Calu3 (cell line): Measurements from ENCODE around the gene TXNDC16. TPM values are rescaled to one million over a fixed set of nuclear protein-coding genes. Genes with fewer than 3 reads are reported as not detected.

ENCODE experiments used
- BruUV-seq: library from RNA; stranded (reverse); fragments of 400-500 nt; replicated peaks from 2 replicates; lab custom pipeline; 2021; lab: Mats Ljungman, UMichigan
- CTCF ChIA-PET: fragments of 300-600 bp; sonication (Branson Sonifier 250); formaldehyde crosslinking; loops from one replicate; lab custom pipeline; 2022; ENCODE audit warnings: antibody characterized with exemption; lab: Charles Lee
- DNase-seq: peaks from one replicate; pipeline ENCODE4 v3.0.0; 2022
- H3K27ac Mint-ChIP-seq: one replicate; pipeline ENCODE4 v1.8.0; 2022; ENCODE audit warnings: mixed read lengths; ENCODE audit not compliant: unreplicated experiment
- H3K27me3 Mint-ChIP-seq: one replicate; pipeline ENCODE4 v1.8.0; 2022; ENCODE audit warnings: mixed read lengths; ENCODE audit not compliant: unreplicated experiment
- H3K36me3 Mint-ChIP-seq: one replicate; pipeline ENCODE4 v1.8.0; 2022; ENCODE audit warnings: mild to moderate bottlenecking, moderate library complexity, mixed read lengths; ENCODE audit not compliant: insufficient read depth, unreplicated experiment
- H3K4me1 Mint-ChIP-seq: one replicate; pipeline ENCODE4 v1.8.0; 2022; ENCODE audit warnings: mild to moderate bottlenecking, low read depth, mixed read lengths; ENCODE audit not compliant: unreplicated experiment
- H3K4me3 Mint-ChIP-seq: one replicate; pipeline ENCODE4 v1.8.0; 2022; ENCODE audit warnings: mild to moderate bottlenecking, low read depth, moderate library complexity, mixed read lengths; ENCODE audit not compliant: unreplicated experiment
- H3K9me3 Mint-ChIP-seq: one replicate; pipeline ENCODE4 v1.8.0; 2022; ENCODE audit warnings: low read depth, mixed read lengths; ENCODE audit not compliant: unreplicated experiment
- intact Hi-C: fragments of 100-400 bp; cut with micrococcal nuclease; formaldehyde crosslinking; loops from one replicate; pipeline ENCODE4 v1.10.0; 2022; ENCODE audit not compliant: unreplicated experiment
- total RNA-seq: library from RNA; stranded (reverse); gene quantifications from 2 replicates; pipeline ENCODE4 v1.2.3, GENCODE V29; 2022
- TF ChIP-seq, protein P1 (sequence below): fragments of 200-600 bp; IDR thresholded peaks from one replicate; pipeline ENCODE4 v1.8.0; 2022; ENCODE audit warnings: antibody characterized with exemption; ENCODE audit not compliant: unreplicated experiment

TXNDC16 gene
- total RNA-seq, 1 experiment from 2014 or later, result 3.5 TPM

GRCh38 chr14:52430474-52430873, 121.8 kb downstream of the TXNDC16 start:
- CTCF ChIA-PET, result interaction anchor here (0.6 kb wide), 1 partner anchor 157 kb away, joined by 3 read pairs; no protein-coding TSS in a partner anchor
- intact Hi-C loops, result no loop called here

GRCh38 chr14:52429451-52429850, 122.9 kb downstream of the TXNDC16 start:
- no peaks in the 10 kb centered on the region for H3K9me3 Mint-ChIP-seq
- H3K4me3 Mint-ChIP-seq, result no peak overlapping the region
- H3K27me3 Mint-ChIP-seq, result no peaks in the 10 kb centered on the region
- intact Hi-C loops, result no loop called here
- no peak for DNase-seq
- CTCF ChIA-PET, result no interaction called here
- BruUV-seq, result no TSS peak
- no peaks in the 10 kb centered on the region for H3K36me3 Mint-ChIP-seq
- H3K4me1 Mint-ChIP-seq, result peaks cover 5% of the 10 kb centered on the region
- TF ChIP-seq, protein P1, sequence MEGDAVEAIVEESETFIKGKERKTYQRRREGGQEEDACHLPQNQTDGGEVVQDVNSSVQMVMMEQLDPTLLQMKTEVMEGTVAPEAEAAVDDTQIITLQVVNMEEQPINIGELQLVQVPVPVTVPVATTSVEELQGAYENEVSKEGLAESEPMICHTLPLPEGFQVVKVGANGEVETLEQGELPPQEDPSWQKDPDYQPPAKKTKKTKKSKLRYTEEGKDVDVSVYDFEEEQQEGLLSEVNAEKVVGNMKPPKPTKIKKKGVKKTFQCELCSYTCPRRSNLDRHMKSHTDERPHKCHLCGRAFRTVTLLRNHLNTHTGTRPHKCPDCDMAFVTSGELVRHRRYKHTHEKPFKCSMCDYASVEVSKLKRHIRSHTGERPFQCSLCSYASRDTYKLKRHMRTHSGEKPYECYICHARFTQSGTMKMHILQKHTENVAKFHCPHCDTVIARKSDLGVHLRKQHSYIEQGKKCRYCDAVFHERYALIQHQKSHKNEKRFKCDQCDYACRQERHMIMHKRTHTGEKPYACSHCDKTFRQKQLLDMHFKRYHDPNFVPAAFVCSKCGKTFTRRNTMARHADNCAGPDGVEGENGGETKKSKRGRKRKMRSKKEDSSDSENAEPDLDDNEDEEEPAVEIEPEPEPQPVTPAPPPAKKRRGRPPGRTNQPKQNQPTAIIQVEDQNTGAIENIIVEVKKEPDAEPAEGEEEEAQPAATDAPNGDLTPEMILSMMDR, result no peak
- H3K27ac Mint-ChIP-seq, result no peak overlapping the region

More at GRCh38 chr14:52430474-52430873, 121.8 kb downstream of the TXNDC16 start:
- Mint-ChIP-seq H3K4me3 (no peak overlapping the region), H3K4me1 (no peaks in the 10 kb centered on the region), H3K27me3 (no peaks in the 10 kb centered on the region), H3K9me3 (no peaks in the 10 kb centered on the region), H3K36me3 (no peaks in the 10 kb centered on the region), H3K27ac (no peak overlapping the region)
- BruUV-seq, result no TSS peak
- DNase-seq, result no peak
- TF ChIP-seq, protein P1, result no peak

- intact Hi-C loops, result no loop called here
- TF ChIP-seq, protein P1, result no peak
- H3K4me3 Mint-ChIP-seq, result no peak overlapping the region
- H3K36me3 Mint-ChIP-seq, result no peaks in the 10 kb centered on the region
- no peaks in the 10 kb centered on the region for H3K27me3 Mint-ChIP-seq
- H3K27ac Mint-ChIP-seq, result no peak overlapping the region
- CTCF ChIA-PET, result interaction anchor here (1.3 kb wide), 1 partner anchor 24 kb away, joined by 4 read pairs; no protein-coding TSS in a partner anchor
- H3K9me3 Mint-ChIP-seq, result no peaks in the 10 kb centered on the region
- peaks cover 9% of the 10 kb centered on the region for H3K4me1 Mint-ChIP-seq
- DNase-seq, result no peak
- BruUV-seq, result no TSS peak
These were observed 124.8 kb downstream of the TXNDC16 start for GRCh38 chr14:52427460-52427859.

DNA sequence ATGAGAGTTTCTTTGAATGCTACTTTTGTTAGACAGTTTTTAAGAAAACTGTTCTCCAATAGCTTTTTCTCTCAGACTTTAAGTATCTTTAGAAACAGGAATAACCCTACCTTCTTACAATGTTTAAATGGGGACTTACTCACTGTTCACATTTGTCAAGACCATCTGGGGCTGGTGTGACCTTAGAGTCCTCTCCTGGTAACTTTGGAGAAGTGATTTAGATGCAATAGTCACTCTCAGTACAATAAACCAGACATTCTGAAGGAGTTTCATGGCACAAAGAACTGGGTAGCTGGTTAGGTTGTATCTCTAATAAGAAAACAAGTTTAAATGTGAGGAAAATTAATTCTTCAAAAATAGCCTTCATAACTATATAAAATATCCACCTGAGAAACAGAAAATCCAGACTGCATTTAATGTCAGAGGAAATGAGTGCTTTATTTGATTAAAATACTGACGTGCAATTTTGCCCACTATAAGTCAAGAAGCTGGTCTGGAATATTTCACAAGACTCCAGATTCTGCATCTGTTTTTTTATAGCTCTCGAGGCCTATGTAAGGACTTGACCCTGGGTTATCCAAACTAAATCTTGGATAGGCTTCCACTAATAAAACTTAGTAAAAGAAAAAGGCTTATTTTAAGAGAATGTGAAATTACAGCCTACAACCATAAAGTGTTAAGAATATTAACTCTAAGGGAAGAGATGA, 129.5 kb downstream of the TXNDC16 start:
- DNase-seq, result no peak
- no peak overlapping the region for H3K27ac Mint-ChIP-seq
- peaks cover 9% of the 10 kb centered on the region for H3K4me1 Mint-ChIP-seq
- intact Hi-C loops, result no loop called here
- no peaks in the 10 kb centered on the region for H3K36me3 Mint-ChIP-seq
- no peak overlapping the region for H3K4me3 Mint-ChIP-seq
- TF ChIP-seq, protein P1, result no peak
- no TSS peak for BruUV-seq
- no peaks in the 10 kb centered on the region for H3K9me3 Mint-ChIP-seq
- CTCF ChIA-PET, result interaction anchor here (0.5 kb wide), 1 partner anchor 12 kb away, joined by 4 read pairs; no protein-coding TSS in a partner anchor
- H3K27me3 Mint-ChIP-seq, result no peaks in the 10 kb centered on the region
